ENCODE data around the gene EYA2. TPM values are rescaled to one million over a fixed set of nuclear protein-coding genes. Genes with fewer than 3 reads are reported as not detected.

Gene EYA2
- total and polyA plus RNA-seq, 9 donors, result 1.5 to 8.6 (median 3.2) TPM

GRCh38 chr20:47141941-47142773 is 247.5 kb downstream of the EYA2 start:
- Histone ChIP-seq H3K9me3 (replicated peaks; ENCODE audit: control insufficient read depth, low read depth, low read length) (peaks cover 7% of the 10 kb centered on the region), H3K36me3 (ENCODE audit: control insufficient read depth, insufficient read depth, low read length) (no peaks in the 10 kb centered on the region), H3K27ac (ENCODE audit: low read length) (no peak overlapping the region), H3K27me3 (ENCODE audit: control insufficient read depth, insufficient read depth, low read length) (no peaks in the 10 kb centered on the region), H3K4me1 (ENCODE audit: control insufficient read depth, insufficient read depth, low read length) (peaks cover 3% of the 10 kb centered on the region), H3K4me3 (ENCODE audit: low read length) (no peak overlapping the region)
- no peak for DNase-seq
- no CpG with 5 or more reads among the region's 5 CpGs for WGBS (ENCODE audit: insufficient coverage)

GRCh38 chr20:47142774-47143170 is 248.1 kb downstream of the EYA2 start:
- no peak overlapping the region for H3K27ac ChIP-seq (ENCODE audit: low read length)
- H3K9me3 ChIP-seq (replicated peaks; ENCODE audit: control insufficient read depth, low read depth, low read length), result peaks cover 7% of the 10 kb centered on the region
- no peaks in the 10 kb centered on the region for H3K36me3 ChIP-seq (ENCODE audit: control insufficient read depth, insufficient read depth, low read length)
- H3K4me3 ChIP-seq (ENCODE audit: low read length), result no peak overlapping the region
- H3K27me3 ChIP-seq (ENCODE audit: control insufficient read depth, insufficient read depth, low read length), result no peaks in the 10 kb centered on the region
- no CpG with 5 or more reads among the region's 14 CpGs for WGBS (ENCODE audit: insufficient coverage)
- peaks cover 3% of the 10 kb centered on the region for H3K4me1 ChIP-seq (ENCODE audit: control insufficient read depth, insufficient read depth, low read length)
- no peak for DNase-seq

- H3K27ac ChIP-seq (ENCODE audit: low read length), result no peak overlapping the region
- no CpG with 5 or more reads among the region's 4 CpGs for WGBS (ENCODE audit: insufficient coverage)
Observed at GRCh38 chr20:47143657-47144056, 249.0 kb downstream of the EYA2 start.

GRCh38 chr20:47144463-47144862 is 249.8 kb downstream of the EYA2 start:
- WGBS (ENCODE audit: insufficient coverage), result 98% methylated on average over 4 of the region's 4 CpGs
- Histone ChIP-seq H3K36me3 (ENCODE audit: control insufficient read depth, insufficient read depth, low read length) (no peaks in the 10 kb centered on the region), H3K27me3 (ENCODE audit: control insufficient read depth, insufficient read depth, low read length) (no peaks in the 10 kb centered on the region)

More at GRCh38 chr20:47143657-47144056, 249.0 kb downstream of the EYA2 start:
- Histone ChIP-seq H3K36me3 (ENCODE audit: control insufficient read depth, insufficient read depth, low read length) (no peaks in the 10 kb centered on the region), H3K4me3 (ENCODE audit: low read length) (no peak overlapping the region), H3K9me3 (replicated peaks; ENCODE audit: control insufficient read depth, low read depth, low read length) (peaks cover 7% of the 10 kb centered on the region), H3K27me3 (ENCODE audit: control insufficient read depth, insufficient read depth, low read length) (no peaks in the 10 kb centered on the region), H3K4me1 (ENCODE audit: control insufficient read depth, insufficient read depth, low read length) (peaks cover 3% of the 10 kb centered on the region)
- no peak for DNase-seq

GRCh38 chr20:47146686-47147085 is 252.0 kb downstream of the EYA2 start:
- no peaks in the 10 kb centered on the region for H3K27me3 ChIP-seq (ENCODE audit: control insufficient read depth, insufficient read depth, low read length)
- H3K4me1 ChIP-seq (ENCODE audit: control insufficient read depth, insufficient read depth, low read length), result peaks cover 3% of the 10 kb centered on the region
- whole genome bisulfite sequencing (ENCODE audit: insufficient coverage), result 42% methylated on average over 6 of the region's 7 CpGs
- no peak overlapping the region for H3K4me3 ChIP-seq (ENCODE audit: low read length)
- H3K27ac ChIP-seq (ENCODE audit: low read length), result no peak overlapping the region
- no peak for DNase-seq
- no peaks in the 10 kb centered on the region for H3K36me3 ChIP-seq (ENCODE audit: control insufficient read depth, insufficient read depth, low read length)
- H3K9me3 ChIP-seq (replicated peaks; ENCODE audit: control insufficient read depth, low read depth, low read length), result peaks cover under 1% of the 10 kb centered on the region

More at GRCh38 chr20:47144463-47144862, 249.8 kb downstream of the EYA2 start:
- Histone ChIP-seq H3K4me3 (ENCODE audit: low read length) (no peak overlapping the region), H3K4me1 (ENCODE audit: control insufficient read depth, insufficient read depth, low read length) (peaks cover 3% of the 10 kb centered on the region), H3K27ac (ENCODE audit: low read length) (no peak overlapping the region), H3K9me3 (replicated peaks; ENCODE audit: control insufficient read depth, low read depth, low read length) (peaks cover 7% of the 10 kb centered on the region)
- no peak for DNase-seq

- 86% methylated on average over 1 of the region's 2 CpGs for WGBS (ENCODE audit: insufficient coverage)
- H3K36me3 ChIP-seq (ENCODE audit: control insufficient read depth, insufficient read depth, low read length), result no peaks in the 10 kb centered on the region
- no peak for DNase-seq
- no peak overlapping the region for H3K4me3 ChIP-seq (ENCODE audit: low read length)
- H3K27ac ChIP-seq (ENCODE audit: low read length), result no peak overlapping the region
- H3K4me1 ChIP-seq (ENCODE audit: control insufficient read depth, insufficient read depth, low read length), result peaks cover 3% of the 10 kb centered on the region
- H3K27me3 ChIP-seq (ENCODE audit: control insufficient read depth, insufficient read depth, low read length), result no peaks in the 10 kb centered on the region
- H3K9me3 ChIP-seq (replicated peaks; ENCODE audit: control insufficient read depth, low read depth, low read length), result no peaks in the 10 kb centered on the region
Observed at GRCh38 chr20:47148059-47148458, 253.4 kb downstream of the EYA2 start.

- 94% methylated on average over 2 of the region's 5 CpGs for WGBS (ENCODE audit: insufficient coverage)
- Histone ChIP-seq H3K4me1 (ENCODE audit: control insufficient read depth, insufficient read depth, low read length) (peaks cover 3% of the 10 kb centered on the region), H3K4me3 (ENCODE audit: low read length) (no peak overlapping the region), H3K27ac (ENCODE audit: low read length) (no peak overlapping the region), H3K9me3 (replicated peaks; ENCODE audit: control insufficient read depth, low read depth, low read length) (no peaks in the 10 kb centered on the region), H3K27me3 (ENCODE audit: control insufficient read depth, insufficient read depth, low read length) (no peaks in the 10 kb centered on the region), H3K36me3 (ENCODE audit: control insufficient read depth, insufficient read depth, low read length) (no peaks in the 10 kb centered on the region)
- DNase-seq, result no peak
Observed at GRCh38 chr20:47149939-47150338, 255.3 kb downstream of the EYA2 start.

- no peak overlapping the region for H3K27ac ChIP-seq (ENCODE audit: low read length)
- peaks cover 3% of the 10 kb centered on the region for H3K4me1 ChIP-seq (ENCODE audit: control insufficient read depth, insufficient read depth, low read length)
- no peak overlapping the region for H3K4me3 ChIP-seq (ENCODE audit: low read length)
- no peaks in the 10 kb centered on the region for H3K36me3 ChIP-seq (ENCODE audit: control insufficient read depth, insufficient read depth, low read length)
- no peaks in the 10 kb centered on the region for H3K9me3 ChIP-seq (replicated peaks; ENCODE audit: control insufficient read depth, low read depth, low read length)
- DNase-seq, result peak; percentile 84
- H3K27me3 ChIP-seq (ENCODE audit: control insufficient read depth, insufficient read depth, low read length), result no peaks in the 10 kb centered on the region
- 70% methylated on average over 6 of the region's 11 CpGs for WGBS (ENCODE audit: insufficient coverage)
Observed at GRCh38 chr20:47150403-47151152, 255.9 kb downstream of the EYA2 start.

GRCh38 chr20:47152068-47152467 is 257.4 kb downstream of the EYA2 start:
- H3K27ac ChIP-seq (ENCODE audit: low read length), result no peak overlapping the region
- no peaks in the 10 kb centered on the region for H3K27me3 ChIP-seq (ENCODE audit: control insufficient read depth, insufficient read depth, low read length)
- WGBS (ENCODE audit: insufficient coverage), result 56% methylated on average over 3 of the region's 4 CpGs
- H3K9me3 ChIP-seq (replicated peaks; ENCODE audit: control insufficient read depth, low read depth, low read length), result no peaks in the 10 kb centered on the region
- DNase-seq, result no peak
- H3K4me3 ChIP-seq (ENCODE audit: low read length), result no peak overlapping the region
- no peaks in the 10 kb centered on the region for H3K4me1 ChIP-seq (ENCODE audit: control insufficient read depth, insufficient read depth, low read length)
- H3K36me3 ChIP-seq (ENCODE audit: control insufficient read depth, insufficient read depth, low read length), result no peaks in the 10 kb centered on the region

- no peaks in the 10 kb centered on the region for H3K36me3 ChIP-seq (ENCODE audit: control insufficient read depth, insufficient read depth, low read length)
- no CpG with 5 or more reads among the region's 2 CpGs for WGBS (ENCODE audit: insufficient coverage)
- H3K4me3 ChIP-seq (ENCODE audit: low read length), result no peak overlapping the region
- H3K4me1 ChIP-seq (ENCODE audit: control insufficient read depth, insufficient read depth, low read length), result no peaks in the 10 kb centered on the region
- no peaks in the 10 kb centered on the region for H3K9me3 ChIP-seq (replicated peaks; ENCODE audit: control insufficient read depth, low read depth, low read length)
- no peak for DNase-seq
- no peaks in the 10 kb centered on the region for H3K27me3 ChIP-seq (ENCODE audit: control insufficient read depth, insufficient read depth, low read length)
- H3K27ac ChIP-seq (ENCODE audit: low read length), result no peak overlapping the region
Observed at GRCh38 chr20:47154089-47154488, 259.4 kb downstream of the EYA2 start.

Data from muscle of leg (tissue), 11 donors.